ENCODE data around the gene NUBP2.

DNA sequence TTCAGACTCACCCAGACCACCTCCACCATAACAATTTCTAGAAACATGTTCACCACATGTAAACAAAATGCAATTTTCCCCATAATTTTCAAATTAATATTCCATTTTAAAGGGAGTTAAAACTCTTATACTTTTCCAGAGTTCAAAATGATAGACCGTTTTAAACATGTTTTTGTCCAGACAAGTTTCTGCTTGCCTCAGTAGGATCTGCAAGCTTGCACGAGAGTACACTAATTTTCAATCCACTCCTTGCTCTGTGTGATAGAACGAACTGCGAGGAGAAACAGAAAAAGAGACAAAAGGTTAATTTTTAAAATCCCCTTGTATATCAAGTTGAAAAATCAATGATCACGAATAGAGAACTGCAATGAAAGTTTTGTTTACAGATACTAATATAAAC, 51.3 kb downstream of the NUBP2 start:
- TF ChIP-seq, protein P1, sequence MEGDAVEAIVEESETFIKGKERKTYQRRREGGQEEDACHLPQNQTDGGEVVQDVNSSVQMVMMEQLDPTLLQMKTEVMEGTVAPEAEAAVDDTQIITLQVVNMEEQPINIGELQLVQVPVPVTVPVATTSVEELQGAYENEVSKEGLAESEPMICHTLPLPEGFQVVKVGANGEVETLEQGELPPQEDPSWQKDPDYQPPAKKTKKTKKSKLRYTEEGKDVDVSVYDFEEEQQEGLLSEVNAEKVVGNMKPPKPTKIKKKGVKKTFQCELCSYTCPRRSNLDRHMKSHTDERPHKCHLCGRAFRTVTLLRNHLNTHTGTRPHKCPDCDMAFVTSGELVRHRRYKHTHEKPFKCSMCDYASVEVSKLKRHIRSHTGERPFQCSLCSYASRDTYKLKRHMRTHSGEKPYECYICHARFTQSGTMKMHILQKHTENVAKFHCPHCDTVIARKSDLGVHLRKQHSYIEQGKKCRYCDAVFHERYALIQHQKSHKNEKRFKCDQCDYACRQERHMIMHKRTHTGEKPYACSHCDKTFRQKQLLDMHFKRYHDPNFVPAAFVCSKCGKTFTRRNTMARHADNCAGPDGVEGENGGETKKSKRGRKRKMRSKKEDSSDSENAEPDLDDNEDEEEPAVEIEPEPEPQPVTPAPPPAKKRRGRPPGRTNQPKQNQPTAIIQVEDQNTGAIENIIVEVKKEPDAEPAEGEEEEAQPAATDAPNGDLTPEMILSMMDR (conservative IDR thresholded peaks at IDR 0.05; ENCODE audit: low read depth, low read length) = no peak
- no peak for TF ChIP-seq EZH2 (IDR thresholded peaks at IDR 0.05; ENCODE audit: borderline replicate concordance, low read depth, low read length, poor library complexity, severe bottlenecking)
